ENCODE results near the gene TNP1.

Gene TNP1

GRCh38 chr2:216838151-216838550, 21.7 kb downstream of the TNP1 start:
- DNase-seq (ENCODE audit: low read depth) = no peak

- no peak for DNase-seq (ENCODE audit: low read depth)
Observed at GRCh38 chr2:216837740-216838139, 22.1 kb downstream of the TNP1 start.

GRCh38 chr2:216833061-216833460, 26.8 kb downstream of the TNP1 start:
- no peak for DNase-seq (ENCODE audit: low read depth)

- no peak for DNase-seq (ENCODE audit: low read depth)
Observed at GRCh38 chr2:216830346-216830745, 29.5 kb downstream of the TNP1 start.

- no peak for DNase-seq (ENCODE audit: low read depth)
Observed at GRCh38 chr2:216829533-216829932, 30.3 kb downstream of the TNP1 start.

GRCh38 chr2:216827073-216827720, 32.7 kb downstream of the TNP1 start:
- no peak for DNase-seq (ENCODE audit: low read depth)

GRCh38 chr2:216822470-216822869, 37.4 kb downstream of the TNP1 start:
- no peak for DNase-seq (ENCODE audit: low read depth)

GRCh38 chr2:216820709-216821108, 39.2 kb downstream of the TNP1 start:
- DNase-seq (ENCODE audit: low read depth) = no peak

GRCh38 chr2:216819766-216820165, 40.1 kb downstream of the TNP1 start:
- no peak for DNase-seq (ENCODE audit: low read depth)

- DNase-seq (ENCODE audit: low read depth) = no peak
Observed at GRCh38 chr2:216819055-216819454, 40.8 kb downstream of the TNP1 start.

GRCh38 chr2:216810399-216811160, 49.3 kb downstream of the TNP1 start:
- no peak for DNase-seq (ENCODE audit: low read depth)

Data from activated T-cell treated with anti-CD3 and anti-CD28 coated beads for 1 hour (primary cell).